Lower leg skin (tissue), 4 donors: ENCODE data around the gene FLRT2. TPM values are rescaled to one million over a fixed set of nuclear protein-coding genes. Genes with fewer than 3 reads are reported as not detected.

Source experiments
- DNase-seq, 2 donors: peaks; one replicate each; pipeline ENCODE4 v3.0.0-alpha.2; 2019; ENCODE audit warnings: low spot score in 2 of 2
- H3K4me3 ChIP-seq: fragments of 200-600 bp; sonication (generic); 2 replicates; pipeline ENCODE4 v1.5.1; 2017; ENCODE audit warnings: mild to moderate bottlenecking, low read depth; ENCODE audit not compliant: poor library complexity, severe bottlenecking
- CTCF ChIP-seq, 3 donors: fragments of 450-650 bp; IDR thresholded peaks; one replicate each; pipeline ENCODE4 v1.5.1; 2016; ENCODE audit warnings: antibody characterized with exemption in 3 of 3, mild to moderate bottlenecking in 3 of 3, moderate library complexity in 2 of 3
- POLR2A ChIP-seq, 2 donors: fragments of 450-650 bp; IDR thresholded peaks; one replicate each; pipeline ENCODE4 v1.6.1; 2016 to 2017; ENCODE audit warnings: antibody characterized with exemption in 2 of 2, mild to moderate bottlenecking in 1 of 2, moderate library complexity in 1 of 2
- WGBS, 2 donors: methylation state at CpG; one replicate each; pipeline ENCODE4 v1.1.5; 2018; 5-methylcytosine and 5-hydroxymethylcytosine counted together
- intact Hi-C: fragments of 100-400 bp; cut with DNase I; formaldehyde crosslinking; loops from one replicate; pipeline ENCODE4 v1.15.0; 2023; ENCODE audit warnings: low total_unique reads
- total RNA-seq, 4 donors: library from RNA; depleted of rRNA; stranded (reverse); fragments of >200 nt; gene quantifications; one replicate each; pipeline ENCODE4 v1.1.0, GENCODE V29; 2016

The FLRT2 gene
- total RNA-seq, 4 donors from 2014 or later: 11.5 to 36.5 (median 28.0) TPM

- intact Hi-C loops: no loop called here
- H3K4me3 ChIP-seq: no peak overlapping the region
- TF ChIP-seq POLR2A (IDR thresholded peaks at IDR 0.05): no peak
- TF ChIP-seq CTCF (IDR thresholded peaks at IDR 0.05): no peak
- 78 to 83% methylated on average over 3 of the region's 3 CpGs for WGBS, 2 donors
- DNase-seq: no peak
Measured at GRCh38 chr14:85620947-85621346, 91.0 kb downstream of the FLRT2 start.

- no peak for DNase-seq
- TF ChIP-seq CTCF (IDR thresholded peaks at IDR 0.05): no peak
- TF ChIP-seq POLR2A (IDR thresholded peaks at IDR 0.05): no peak
- no peak overlapping the region for H3K4me3 ChIP-seq
- intact Hi-C loops: no loop called here
- 93 to 95% methylated on average over 13 of the region's 13 CpGs for WGBS, 2 donors
Measured at GRCh38 chr14:85622106-85622505, 92.2 kb downstream of the FLRT2 start.

GRCh38 chr14:85622986-85623685 lies 93.2 kb downstream of the FLRT2 start:
- no peak for DNase-seq
- H3K4me3 ChIP-seq: no peak overlapping the region
- intact Hi-C loops: no loop called here
- WGBS, 2 donors: 96% methylated on average over 27 of the region's 27 CpGs
- no peak for TF ChIP-seq CTCF (IDR thresholded peaks at IDR 0.05)
- TF ChIP-seq POLR2A (IDR thresholded peaks at IDR 0.05): no peak

- intact Hi-C loops: no loop called here
- H3K4me3 ChIP-seq: no peak overlapping the region
- 84 to 92% methylated on average over 3 of the region's 3 CpGs for WGBS, 2 donors
- TF ChIP-seq CTCF (IDR thresholded peaks at IDR 0.05) (no peak), POLR2A (IDR thresholded peaks at IDR 0.05) (no peak)
- DNase-seq: no peak
Measured at GRCh38 chr14:85625925-85626585, 96.1 kb downstream of the FLRT2 start.

GRCh38 chr14:85634205-85634604 lies 104.3 kb downstream of the FLRT2 start:
- TF ChIP-seq POLR2A (IDR thresholded peaks at IDR 0.05) (no peak), CTCF (IDR thresholded peaks at IDR 0.05) (no peak)
- intact Hi-C loops: no loop called here
- no peak for DNase-seq
- no peak overlapping the region for H3K4me3 ChIP-seq
